KMS-11 (cell line): ENCODE results near the gene CDH2.

ENCODE experiments used
- H2AFZ ChIP-seq: fragments of 200-600 bp; sonication (generic); 2 replicates; pipeline ENCODE4 v1.6.1; 2016; ENCODE audit warnings: antibody characterized with exemption, mixed run types, low read depth
- H3K27ac ChIP-seq: fragments of 200-600 bp; sonication (generic); 2 replicates; pipeline ENCODE4 v1.6.1; 2016; ENCODE audit warnings: mild to moderate bottlenecking, mixed run types
- H3K27me3 ChIP-seq: fragments of 200-600 bp; sonication (generic); 2 replicates; pipeline ENCODE4 v1.6.1; 2017; ENCODE audit warnings: mild to moderate bottlenecking, low read depth, mixed run types, moderate library complexity; ENCODE audit not compliant: insufficient read depth
- H3K36me3 ChIP-seq: fragments of 200-600 bp; sonication (generic); 2 replicates; pipeline ENCODE4 v1.6.1; 2017; ENCODE audit warnings: mild to moderate bottlenecking, mixed run types; ENCODE audit not compliant: insufficient read depth
- H3K4me1 ChIP-seq: fragments of 200-600 bp; sonication (generic); 2 replicates; pipeline ENCODE4 v1.6.1; 2016; ENCODE audit warnings: mild to moderate bottlenecking, low read depth, mixed run types; ENCODE audit not compliant: poor library complexity, severe bottlenecking
- H3K4me2 ChIP-seq: fragments of 200-600 bp; sonication (generic); 2 replicates; pipeline ENCODE4 v1.7.0; 2016; ENCODE audit warnings: mild to moderate bottlenecking, mixed run types
- H3K4me3 ChIP-seq: fragments of 200-600 bp; sonication (generic); IDR thresholded peaks from 2 replicates; pipeline ENCODE4 v1.6.1; 2017; ENCODE audit warnings: low read depth, low read length, mixed read lengths; ENCODE audit not compliant: insufficient read depth
- H3K79me2 ChIP-seq: fragments of 200-600 bp; sonication (generic); 2 replicates; pipeline ENCODE4 v1.6.1; 2016; ENCODE audit warnings: low read depth, mixed run types; ENCODE audit not compliant: insufficient read depth
- H3K9ac ChIP-seq: fragments of 200-600 bp; sonication (generic); 2 replicates; pipeline ENCODE4 v1.6.1; 2016; ENCODE audit warnings: mild to moderate bottlenecking, mixed run types
- H4K20me1 ChIP-seq: fragments of 200-600 bp; sonication (generic); 2 replicates; pipeline ENCODE4 v1.6.1; 2016; ENCODE audit warnings: mild to moderate bottlenecking, mixed run types; ENCODE audit not compliant: insufficient read depth
- CTCF ChIP-seq: fragments of 200-600 bp; sonication (generic); conservative IDR thresholded peaks from 2 replicates; pipeline ENCODE4 v1.6.1; 2017; ENCODE audit warnings: low read depth, mild to moderate bottlenecking, antibody characterized with exemption, low read length, moderate library complexity, mixed read lengths

The CDH2 gene

GRCh38 chr18:28059861-28060260 is 117.1 kb downstream of the CDH2 start:
- H3K4me2 ChIP-seq: no peak overlapping the region
- no peaks in the 10 kb centered on the region for H4K20me1 ChIP-seq
- H3K36me3 ChIP-seq: no peaks in the 10 kb centered on the region
- H3K4me1 ChIP-seq: no peaks in the 10 kb centered on the region
- H3K27ac ChIP-seq: no peak overlapping the region
- TF ChIP-seq CTCF: no peak
- H3K9ac ChIP-seq: no peak overlapping the region
- no peaks in the 10 kb centered on the region for H3K79me2 ChIP-seq
- H3K4me3 ChIP-seq: no peak overlapping the region
- no peak overlapping the region for H2AFZ ChIP-seq
- no peaks in the 10 kb centered on the region for H3K27me3 ChIP-seq

GRCh38 chr18:28050545-28050944 is 126.4 kb downstream of the CDH2 start:
- Histone ChIP-seq H3K27me3 (no peaks in the 10 kb centered on the region), H2AFZ (no peak overlapping the region), H3K79me2 (no peaks in the 10 kb centered on the region), H3K4me1 (no peaks in the 10 kb centered on the region), H3K27ac (no peak overlapping the region), H3K4me3 (no peak overlapping the region), H4K20me1 (no peaks in the 10 kb centered on the region), H3K9ac (no peak overlapping the region), H3K4me2 (no peak overlapping the region), H3K36me3 (no peaks in the 10 kb centered on the region)
- no peak for TF ChIP-seq CTCF

- no peaks in the 10 kb centered on the region for H3K4me1 ChIP-seq
- no peak for TF ChIP-seq CTCF
- H2AFZ ChIP-seq: no peak overlapping the region
- no peaks in the 10 kb centered on the region for H3K79me2 ChIP-seq
- no peaks in the 10 kb centered on the region for H3K27me3 ChIP-seq
- no peaks in the 10 kb centered on the region for H3K36me3 ChIP-seq
- no peaks in the 10 kb centered on the region for H4K20me1 ChIP-seq
- H3K4me2 ChIP-seq: no peak overlapping the region
- no peak overlapping the region for H3K4me3 ChIP-seq
- no peak overlapping the region for H3K9ac ChIP-seq
- no peak overlapping the region for H3K27ac ChIP-seq
These were observed 128.3 kb downstream of the CDH2 start for GRCh38 chr18:28048612-28049011.

- no peak overlapping the region for H3K9ac ChIP-seq
- no peaks in the 10 kb centered on the region for H3K79me2 ChIP-seq
These were observed 131.1 kb downstream of the CDH2 start for GRCh38 chr18:28045880-28046279.

More at GRCh38 chr18:28045880-28046279, 131.1 kb downstream of the CDH2 start:
- no peaks in the 10 kb centered on the region for H3K36me3 ChIP-seq
- no peak overlapping the region for H3K4me2 ChIP-seq
- H3K27me3 ChIP-seq: no peaks in the 10 kb centered on the region
- no peak overlapping the region for H3K4me3 ChIP-seq
- no peak overlapping the region for H2AFZ ChIP-seq
- TF ChIP-seq CTCF: no peak
- no peak overlapping the region for H3K27ac ChIP-seq
- no peaks in the 10 kb centered on the region for H3K4me1 ChIP-seq
- H4K20me1 ChIP-seq: no peaks in the 10 kb centered on the region
